Lower leg skin (tissue), 3 donors: ENCODE measurements around the gene MLH3.

Source experiments
- CTCF ChIP-seq, 3 donors: fragments of 450-650 bp; IDR thresholded peaks; one replicate each; pipeline ENCODE4 v1.5.1; 2016; ENCODE audit warnings: antibody characterized with exemption in 3 of 3, mild to moderate bottlenecking in 3 of 3, moderate library complexity in 2 of 3
- POLR2A ChIP-seq, 2 donors: fragments of 450-650 bp; IDR thresholded peaks; one replicate each; pipeline ENCODE4 v1.6.1; 2016 to 2017; ENCODE audit warnings: antibody characterized with exemption in 2 of 2, mild to moderate bottlenecking in 1 of 2, moderate library complexity in 1 of 2

GRCh38 chr14:75023108-75023507 is 28.2 kb downstream of the MLH3 start:
- no peak for TF ChIP-seq CTCF (IDR thresholded peaks at IDR 0.05)
- TF ChIP-seq POLR2A (IDR thresholded peaks at IDR 0.05): no peak
